Upper lobe of left lung (tissue), 4 donors: Measurements from ENCODE around the gene ZNF337.

Source experiments
- POLR2A ChIP-seq, 4 donors: fragments of 450-650 bp; IDR thresholded peaks; one replicate each; pipeline ENCODE4 v1.5.1; 2016 to 2017; ENCODE audit warnings: antibody characterized with exemption in 4 of 4, mild to moderate bottlenecking in 2 of 4
- POLR2AphosphoS5 ChIP-seq, 2 donors: sonication (generic); formaldehyde crosslinking; IDR thresholded peaks; one replicate each; pipeline ENCODE4 v1.5.1; 2017; ENCODE audit warnings: antibody characterized with exemption in 2 of 2
- TF ChIP-seq, protein P1 (sequence below), 6 experiments: fragments of 450-650 bp in 4 of 6; fragments of 200-600 bp in 2 of 6; sonication (generic) in 2 of 6; IDR thresholded peaks; one replicate each; pipeline ENCODE4 v1.5.1; 2016 to 2019; ENCODE audit warnings: antibody characterized with exemption in 6 of 6

DNA sequence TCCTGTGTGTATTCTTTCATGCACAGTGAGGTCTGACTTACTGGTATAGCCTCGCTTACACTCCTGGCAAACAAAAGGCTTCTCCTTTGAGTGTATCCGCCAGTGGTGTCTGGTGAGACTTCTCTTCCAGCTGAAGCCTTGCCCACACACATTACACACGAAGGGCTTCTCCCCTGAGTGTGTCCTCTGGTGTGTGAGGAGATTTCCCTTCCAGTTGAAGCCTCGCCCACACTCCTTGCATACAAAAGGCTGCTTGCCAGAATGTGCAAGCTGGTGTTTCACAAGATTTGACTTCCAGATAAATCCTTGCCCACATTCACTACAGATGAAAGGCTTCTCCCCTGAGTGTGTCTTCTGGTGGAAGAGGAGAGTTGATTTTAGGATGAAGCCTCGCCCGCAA lies 21.5 kb downstream of the ZNF337 start:
- TF ChIP-seq, protein P1, sequence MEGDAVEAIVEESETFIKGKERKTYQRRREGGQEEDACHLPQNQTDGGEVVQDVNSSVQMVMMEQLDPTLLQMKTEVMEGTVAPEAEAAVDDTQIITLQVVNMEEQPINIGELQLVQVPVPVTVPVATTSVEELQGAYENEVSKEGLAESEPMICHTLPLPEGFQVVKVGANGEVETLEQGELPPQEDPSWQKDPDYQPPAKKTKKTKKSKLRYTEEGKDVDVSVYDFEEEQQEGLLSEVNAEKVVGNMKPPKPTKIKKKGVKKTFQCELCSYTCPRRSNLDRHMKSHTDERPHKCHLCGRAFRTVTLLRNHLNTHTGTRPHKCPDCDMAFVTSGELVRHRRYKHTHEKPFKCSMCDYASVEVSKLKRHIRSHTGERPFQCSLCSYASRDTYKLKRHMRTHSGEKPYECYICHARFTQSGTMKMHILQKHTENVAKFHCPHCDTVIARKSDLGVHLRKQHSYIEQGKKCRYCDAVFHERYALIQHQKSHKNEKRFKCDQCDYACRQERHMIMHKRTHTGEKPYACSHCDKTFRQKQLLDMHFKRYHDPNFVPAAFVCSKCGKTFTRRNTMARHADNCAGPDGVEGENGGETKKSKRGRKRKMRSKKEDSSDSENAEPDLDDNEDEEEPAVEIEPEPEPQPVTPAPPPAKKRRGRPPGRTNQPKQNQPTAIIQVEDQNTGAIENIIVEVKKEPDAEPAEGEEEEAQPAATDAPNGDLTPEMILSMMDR (IDR thresholded peaks at IDR 0.05) = no peak
- TF ChIP-seq POLR2A (IDR thresholded peaks at IDR 0.05) (no peak), POLR2AphosphoS5 (IDR thresholded peaks at IDR 0.05) (no peak)
